Endothelial cell (in vitro differentiated cells): ENCODE data around the gene GPR27. TPM values are rescaled to one million over a fixed set of nuclear protein-coding genes. Genes with fewer than 3 reads are reported as not detected.

Source experiments
- DNase-seq: peaks from one replicate; pipeline ENCODE4 v3.0.0; 2021; ENCODE audit warnings: low spot score
- H3K27ac Mint-ChIP-seq: one replicate; pipeline ENCODE4 v1.8.0; 2021; ENCODE audit warnings: mixed read lengths, inconsistent platforms; ENCODE audit not compliant: unreplicated experiment
- H3K27me3 Mint-ChIP-seq: one replicate; pipeline ENCODE4 v1.8.0; 2021; ENCODE audit warnings: mild to moderate bottlenecking, moderate library complexity, mixed read lengths, inconsistent platforms; ENCODE audit not compliant: unreplicated experiment
- H3K36me3 Mint-ChIP-seq: one replicate; pipeline ENCODE4 v1.8.0; 2021; ENCODE audit warnings: mild to moderate bottlenecking, low read depth, mixed read lengths, inconsistent platforms; ENCODE audit not compliant: unreplicated experiment
- H3K4me1 Mint-ChIP-seq: one replicate; pipeline ENCODE4 v1.8.0; 2021; ENCODE audit warnings: mild to moderate bottlenecking, mixed read lengths, inconsistent platforms; ENCODE audit not compliant: unreplicated experiment
- H3K4me3 Mint-ChIP-seq: one replicate; pipeline ENCODE4 v1.8.0; 2021; ENCODE audit warnings: mild to moderate bottlenecking, mixed read lengths, inconsistent platforms; ENCODE audit not compliant: unreplicated experiment
- H3K9me3 Mint-ChIP-seq: one replicate; pipeline ENCODE4 v1.8.0; 2021; ENCODE audit warnings: mixed read lengths, inconsistent platforms; ENCODE audit not compliant: unreplicated experiment
- total RNA-seq: library from RNA; stranded (reverse); fragmentation: NEBNext Ultra II Directional; extraction: Animal tissue kit (Norgen Biotek cat#: 25700); gene quantifications from one replicate; pipeline ENCODE4 v1.2.1, GENCODE V29; 2021; ENCODE audit not compliant: unreplicated experiment
- TF ChIP-seq, protein P1 (sequence below): fragments of 200-600 bp; sonication (generic); IDR thresholded peaks from one replicate; pipeline ENCODE4 v1.5.0; 2021; ENCODE audit warnings: antibody characterized with exemption; ENCODE audit not compliant: unreplicated experiment

GPR27 gene
- total RNA-seq, 1 donor from 2014 or later: 0.80 TPM

DNA sequence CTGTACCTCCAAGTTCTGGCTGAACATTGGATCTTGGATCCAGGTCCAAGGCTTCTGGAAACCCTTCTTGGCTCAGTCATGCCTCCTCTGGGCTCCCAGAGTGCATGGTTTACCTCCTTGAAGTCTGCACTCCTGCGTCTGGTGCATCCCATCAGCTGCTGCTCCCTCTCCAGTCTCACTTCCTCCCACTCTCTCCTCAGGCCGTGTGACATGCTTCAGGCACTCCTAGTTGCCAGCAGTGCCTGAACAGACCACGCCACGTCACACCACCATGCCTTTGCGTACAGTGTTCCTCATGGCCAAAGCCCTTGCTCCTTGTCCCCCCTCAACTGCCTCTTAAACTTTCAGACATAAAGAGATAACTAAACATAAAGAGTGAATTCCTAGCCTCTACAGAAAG is 5.7 kb downstream of the GPR27 start:
- no peak overlapping the region for H3K27ac Mint-ChIP-seq
- peaks cover 10% of the 10 kb centered on the region for H3K27me3 Mint-ChIP-seq

DNA sequence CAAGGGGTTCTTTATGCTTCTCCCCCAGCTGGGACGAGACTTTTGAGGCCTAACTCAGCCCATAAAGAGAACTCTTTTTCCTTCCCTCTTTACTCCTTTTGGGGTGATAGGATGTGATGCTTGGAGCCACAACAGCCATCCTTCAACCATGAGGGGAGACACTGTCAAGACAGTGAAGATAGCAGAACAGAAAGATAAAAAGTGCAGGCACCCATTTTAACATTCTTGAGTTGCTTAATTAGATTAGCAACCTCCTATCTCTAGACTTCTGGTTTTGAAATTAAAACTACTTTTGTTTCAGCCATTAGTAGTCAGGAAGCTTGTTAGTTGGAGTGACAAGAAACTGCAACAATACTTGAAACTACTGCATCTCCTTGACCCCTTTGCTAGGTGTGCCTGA is 6.5 kb downstream of the GPR27 start:
- DNase-seq: no peak
- no peak overlapping the region for H3K4me3 Mint-ChIP-seq
- peaks cover 5% of the 10 kb centered on the region for H3K27me3 Mint-ChIP-seq
- no peaks in the 10 kb centered on the region for H3K9me3 Mint-ChIP-seq
- no peak overlapping the region for H3K27ac Mint-ChIP-seq
- TF ChIP-seq, protein P1, sequence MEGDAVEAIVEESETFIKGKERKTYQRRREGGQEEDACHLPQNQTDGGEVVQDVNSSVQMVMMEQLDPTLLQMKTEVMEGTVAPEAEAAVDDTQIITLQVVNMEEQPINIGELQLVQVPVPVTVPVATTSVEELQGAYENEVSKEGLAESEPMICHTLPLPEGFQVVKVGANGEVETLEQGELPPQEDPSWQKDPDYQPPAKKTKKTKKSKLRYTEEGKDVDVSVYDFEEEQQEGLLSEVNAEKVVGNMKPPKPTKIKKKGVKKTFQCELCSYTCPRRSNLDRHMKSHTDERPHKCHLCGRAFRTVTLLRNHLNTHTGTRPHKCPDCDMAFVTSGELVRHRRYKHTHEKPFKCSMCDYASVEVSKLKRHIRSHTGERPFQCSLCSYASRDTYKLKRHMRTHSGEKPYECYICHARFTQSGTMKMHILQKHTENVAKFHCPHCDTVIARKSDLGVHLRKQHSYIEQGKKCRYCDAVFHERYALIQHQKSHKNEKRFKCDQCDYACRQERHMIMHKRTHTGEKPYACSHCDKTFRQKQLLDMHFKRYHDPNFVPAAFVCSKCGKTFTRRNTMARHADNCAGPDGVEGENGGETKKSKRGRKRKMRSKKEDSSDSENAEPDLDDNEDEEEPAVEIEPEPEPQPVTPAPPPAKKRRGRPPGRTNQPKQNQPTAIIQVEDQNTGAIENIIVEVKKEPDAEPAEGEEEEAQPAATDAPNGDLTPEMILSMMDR: no peak
- H3K36me3 Mint-ChIP-seq: peaks cover 7% of the 10 kb centered on the region
- H3K4me1 Mint-ChIP-seq: peaks cover 2% of the 10 kb centered on the region

More for the DNA sequence above, 5.7 kb downstream of the GPR27 start:
- no peak for DNase-seq
- TF ChIP-seq, protein P1: no peak
- Mint-ChIP-seq H3K4me3 (no peak overlapping the region), H3K36me3 (peaks cover 8% of the 10 kb centered on the region), H3K4me1 (peaks cover 3% of the 10 kb centered on the region), H3K9me3 (no peaks in the 10 kb centered on the region)

DNA sequence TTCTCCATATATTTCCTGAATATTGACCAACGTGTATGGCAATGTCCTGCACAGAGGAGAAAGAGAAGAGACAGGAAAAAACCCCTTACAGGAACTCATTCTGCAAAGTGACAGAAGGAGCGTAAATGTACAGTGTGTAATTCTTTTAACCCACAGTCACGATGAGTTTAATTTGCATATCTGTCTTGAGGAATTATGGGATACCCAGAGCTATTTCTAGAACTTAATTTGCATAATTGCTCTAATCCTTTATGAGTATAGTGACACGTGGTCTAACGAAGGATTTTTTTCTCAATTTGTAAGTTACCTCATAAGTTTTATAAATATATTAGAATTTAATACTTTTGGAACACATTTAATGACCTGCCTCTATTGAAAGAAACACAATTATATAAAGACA is 9.8 kb downstream of the GPR27 start:
- Mint-ChIP-seq H3K4me3 (no peak overlapping the region), H3K4me1 (no peaks in the 10 kb centered on the region), H3K27ac (no peak overlapping the region), H3K9me3 (no peaks in the 10 kb centered on the region), H3K36me3 (no peaks in the 10 kb centered on the region), H3K27me3 (peaks cover 3% of the 10 kb centered on the region)
- no peak for DNase-seq
- TF ChIP-seq, protein P1: no peak

DNA sequence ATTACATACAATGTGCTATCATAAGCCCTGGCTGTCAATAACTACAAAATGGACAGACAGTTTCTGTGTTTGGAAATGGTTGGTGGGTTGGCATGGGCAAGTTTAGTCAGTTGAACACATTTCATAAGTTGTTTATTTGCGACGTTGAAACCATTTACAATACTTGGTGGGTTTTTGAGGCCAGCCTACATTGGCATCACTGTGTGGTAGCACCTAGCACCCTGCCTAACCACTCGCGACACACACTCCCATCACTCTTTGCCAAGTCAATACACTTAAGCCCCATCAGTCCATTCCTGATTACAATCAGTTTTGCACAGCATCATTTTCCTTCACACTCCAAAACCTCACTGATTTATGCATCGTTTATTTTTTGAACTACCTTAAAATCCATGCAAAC is 17.5 kb downstream of the GPR27 start:
- TF ChIP-seq, protein P1: no peak
- Mint-ChIP-seq H3K9me3 (no peaks in the 10 kb centered on the region), H3K27ac (no peak overlapping the region), H3K4me1 (no peaks in the 10 kb centered on the region), H3K36me3 (no peaks in the 10 kb centered on the region), H3K27me3 (peaks cover 4% of the 10 kb centered on the region), H3K4me3 (no peak overlapping the region)
- no peak for DNase-seq

DNA sequence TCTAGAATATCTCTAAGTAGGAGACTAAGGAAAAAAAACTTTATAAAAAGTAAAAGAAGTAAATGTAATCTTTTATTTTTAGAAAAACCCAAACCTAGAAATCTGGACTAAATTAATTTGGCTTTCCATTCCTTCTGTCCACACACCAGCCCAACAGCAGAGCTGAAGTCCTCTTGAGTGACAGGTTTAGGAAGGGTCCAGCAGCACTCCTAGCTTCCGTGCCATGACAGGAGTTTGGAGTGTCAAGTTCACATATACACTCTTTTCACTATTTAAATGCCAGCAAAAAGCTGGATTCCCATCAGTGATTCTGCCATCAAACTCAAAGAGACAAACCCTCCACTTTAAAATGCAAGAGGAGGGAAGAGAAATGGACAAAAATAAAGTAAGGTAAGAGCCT is 18.2 kb downstream of the GPR27 start:
- Mint-ChIP-seq H3K27me3 (peaks cover 4% of the 10 kb centered on the region), H3K9me3 (no peaks in the 10 kb centered on the region), H3K27ac (no peak overlapping the region), H3K4me3 (no peak overlapping the region), H3K36me3 (no peaks in the 10 kb centered on the region), H3K4me1 (no peaks in the 10 kb centered on the region)
- TF ChIP-seq, protein P1: no peak
- DNase-seq: no peak
